H9 (cell line): ENCODE measurements around the gene FNDC3A. TPM values are rescaled to one million over a fixed set of nuclear protein-coding genes. Genes with fewer than 3 reads are reported as not detected.

Experiments
- DNase-seq: peaks from one replicate; pipeline ENCODE4 v3.0.0-alpha.2; 2017
- H2AFZ ChIP-seq: one replicate; pipeline ENCODE4 v1.6.1; 2013; ENCODE audit warnings: mild to moderate bottlenecking, low read length, control low read depth, moderate library complexity
- H2AK5ac ChIP-seq: 2 replicates; pipeline ENCODE4 v1.6.1; 2013; ENCODE audit warnings: low read length, control low read depth, mixed read lengths; ENCODE audit not compliant: insufficient read length
- H2BK120ac ChIP-seq: one replicate; pipeline ENCODE4 v1.6.1; 2013; ENCODE audit warnings: low read depth, mild to moderate bottlenecking, low read length, control low read depth, inconsistent platforms; ENCODE audit not compliant: poor library complexity, severe bottlenecking
- H2BK12ac ChIP-seq: 2 replicates; pipeline ENCODE4 v1.6.1; 2013; ENCODE audit warnings: low read length, control low read depth, mixed read lengths, low read depth; ENCODE audit not compliant: insufficient read length
- H2BK15ac ChIP-seq: 2 replicates; pipeline ENCODE4 v1.6.1; 2013; ENCODE audit warnings: low read depth, low read length, control low read depth
- H2BK20ac ChIP-seq: one replicate; pipeline ENCODE4 v1.6.1; 2013; ENCODE audit warnings: low read depth, mild to moderate bottlenecking, low read length, control low read depth, inconsistent platforms; ENCODE audit not compliant: poor library complexity, severe bottlenecking
- H2BK5ac ChIP-seq: 2 replicates; pipeline ENCODE4 v1.6.1; 2013; ENCODE audit warnings: low read length, control low read depth, mixed read lengths; ENCODE audit not compliant: insufficient read length
- H3K14ac ChIP-seq: 2 replicates; pipeline ENCODE4 v1.6.1; 2013; ENCODE audit warnings: low read length, control low read depth; ENCODE audit not compliant: insufficient read depth
- H3K18ac ChIP-seq: 2 replicates; pipeline ENCODE4 v1.6.1; 2013; ENCODE audit warnings: low read depth, mild to moderate bottlenecking, mixed read lengths, low read length, control low read depth; ENCODE audit not compliant: insufficient read length
- H3K23ac ChIP-seq: 2 replicates; pipeline ENCODE4 v1.6.1; 2013; ENCODE audit warnings: low read length, control low read depth, mixed read lengths, low read depth; ENCODE audit not compliant: insufficient read length
- H3K23me2 ChIP-seq: 2 replicates; pipeline ENCODE4 v1.6.1; 2013; ENCODE audit warnings: low read depth, mild to moderate bottlenecking, mixed read lengths, low read length, control low read depth; ENCODE audit not compliant: insufficient read length, poor library complexity, severe bottlenecking
- H3K27ac ChIP-seq: 2 replicates; pipeline ENCODE4 v1.5.1; 2013; ENCODE audit warnings: low read length, control low read depth, mixed read lengths, low read depth; ENCODE audit not compliant: insufficient read length
- H3K27me3 ChIP-seq: 2 replicates; pipeline ENCODE4 v1.6.1; 2013; ENCODE audit warnings: low read length, control low read depth, inconsistent platforms; ENCODE audit not compliant: insufficient read depth
- H3K4ac ChIP-seq: 2 replicates; pipeline ENCODE4 v1.6.1; 2013; ENCODE audit warnings: low read depth, mild to moderate bottlenecking, control low read depth, inconsistent platforms, low read length, moderate library complexity
- H3K4me1 ChIP-seq: 2 replicates; pipeline ENCODE4 v1.6.1; 2013; ENCODE audit warnings: low read length, control low read depth, inconsistent platforms; ENCODE audit not compliant: insufficient read depth
- H3K4me2 ChIP-seq: 2 replicates; pipeline ENCODE4 v1.6.1; 2013; ENCODE audit warnings: low read length, control low read depth, mixed read lengths; ENCODE audit not compliant: insufficient read length, insufficient read depth
- H3K56ac ChIP-seq: 2 replicates; pipeline ENCODE4 v1.6.1; 2013; ENCODE audit warnings: low read depth, mild to moderate bottlenecking, mixed read lengths, low read length, control low read depth; ENCODE audit not compliant: insufficient read length
- H3K79me1 ChIP-seq: 2 replicates; pipeline ENCODE4 v1.6.1; 2013; ENCODE audit warnings: low read depth, mild to moderate bottlenecking, moderate library complexity, low read length, control low read depth, inconsistent platforms; ENCODE audit not compliant: insufficient read depth, poor library complexity, severe bottlenecking
- H3K79me2 ChIP-seq: 2 replicates; pipeline ENCODE4 v1.6.1; 2013; ENCODE audit warnings: low read length, control low read depth, inconsistent platforms; ENCODE audit not compliant: insufficient read depth
- H3K9ac ChIP-seq: 2 replicates; pipeline ENCODE4 v1.6.1; 2013; ENCODE audit warnings: low read length, control low read depth, mixed read lengths; ENCODE audit not compliant: insufficient read length; ENCODE audit errors: extremely low read depth
- H3K9me3 ChIP-seq: one replicate; pipeline ENCODE4 v1.6.1; 2013; ENCODE audit warnings: low read depth, low read length, inconsistent platforms; ENCODE audit not compliant: control insufficient read depth
- H3T11ph ChIP-seq: one replicate; pipeline ENCODE4 v1.6.1; 2013; ENCODE audit warnings: mild to moderate bottlenecking, low read length, control low read depth, inconsistent platforms
- H4K20me1 ChIP-seq: one replicate; pipeline ENCODE4 v1.6.1; 2013; ENCODE audit not compliant: control insufficient read depth, insufficient read length, insufficient read depth
- H4K5ac ChIP-seq: 2 replicates; pipeline ENCODE4 v1.6.1; 2013; ENCODE audit warnings: low read depth, mild to moderate bottlenecking, mixed read lengths, low read length, control low read depth; ENCODE audit not compliant: insufficient read length
- H4K8ac ChIP-seq: replicated peaks from 2 replicates; pipeline ENCODE4 v1.6.1; 2013; ENCODE audit warnings: low read length, control low read depth, mixed read lengths, low read depth; ENCODE audit not compliant: insufficient read length
- H4K91ac ChIP-seq: 2 replicates; pipeline ENCODE4 v1.6.1; 2013; ENCODE audit warnings: low read depth, mild to moderate bottlenecking, moderate library complexity, mixed read lengths, low read length, control low read depth; ENCODE audit not compliant: insufficient read length
- H3K27ac Mint-ChIP-seq, 3 experiments: 2 replicates in 2 of 3; 3 replicates in 1 of 3; pipeline ENCODE4 v1.8.0; 2020 to 2021; ENCODE audit warnings: mixed read lengths in 3 of 3, mild to moderate bottlenecking in 1 of 3, moderate library complexity in 1 of 3
- H3K27me3 Mint-ChIP-seq: 2 replicates; pipeline ENCODE4 v1.8.0; 2021; ENCODE audit warnings: low read depth, mild to moderate bottlenecking, moderate library complexity, mixed read lengths
- H3K36me3 Mint-ChIP-seq, 3 experiments: 2 replicates in 2 of 3; 3 replicates in 1 of 3; pipeline ENCODE4 v1.8.0; 2020 to 2021; ENCODE audit warnings: low read depth in 3 of 3, mixed read lengths in 3 of 3; ENCODE audit not compliant: insufficient read depth in 1 of 3
- H3K4me1 Mint-ChIP-seq, 2 experiments: 2 replicates each; pipeline ENCODE4 v1.8.0; 2020; ENCODE audit warnings: mixed read lengths in 2 of 2
- H3K4me3 Mint-ChIP-seq, 2 experiments: 2 replicates in 1 of 2; 3 replicates in 1 of 2; pipeline ENCODE4 v1.8.0; 2020 to 2021; ENCODE audit warnings: mild to moderate bottlenecking in 2 of 2, mixed read lengths in 2 of 2, moderate library complexity in 1 of 2
- H3K9me3 Mint-ChIP-seq, 2 experiments: 2 replicates in 1 of 2; 3 replicates in 1 of 2; pipeline ENCODE4 v1.8.0; 2020; ENCODE audit warnings: mild to moderate bottlenecking in 2 of 2, mixed read lengths in 2 of 2, moderate library complexity in 1 of 2
- CTCF ChIP-seq: fragments of 200-600 bp; sonication (generic); conservative IDR thresholded peaks from 3 replicates; pipeline ENCODE4 v1.8.0; 2021; ENCODE audit warnings: antibody characterized with exemption, mild to moderate bottlenecking
- WGBS: extraction: QIAGEN DNeasy Blood & Tissue Kit; methylation state at CpG from one replicate; pipeline ENCODE4 v1.1.7; 2013; ENCODE audit warnings: missing lambda C conversion rate, low lambda C conversion rate, mixed read lengths; ENCODE audit not compliant: insufficient read length; ENCODE audit errors: extremely low coverage; 5-methylcytosine and 5-hydroxymethylcytosine counted together
- total RNA-seq: library from RNA; stranded (reverse); gene quantifications from 2 replicates; pipeline ENCODE4 v1.2.1, GENCODE V29; 2021

Gene FNDC3A
- total RNA-seq, 1 experiment from 2014 or later = 27.4 TPM

GRCh38 chr13:49022472-49023144 lies 46.9 kb downstream of the FNDC3A start:
- no peak overlapping the region for H3K4me3 Mint-ChIP-seq
- no peak for DNase-seq
- no peak overlapping the region for H4K5ac ChIP-seq
- no peak overlapping the region for H3K18ac ChIP-seq
- TF ChIP-seq CTCF = no peak
- H3K27me3 Mint-ChIP-seq = no peaks in the 10 kb centered on the region
- no CpG with 5 or more reads among the region's 2 CpGs for WGBS
- no peak overlapping the region for H3K9ac ChIP-seq
- no peak overlapping the region for H2BK5ac ChIP-seq
- no peak overlapping the region for H3T11ph ChIP-seq
- no peak overlapping the region for H2BK120ac ChIP-seq
- H2AFZ ChIP-seq = no peak overlapping the region
- H4K20me1 ChIP-seq = no peaks in the 10 kb centered on the region
- peaks cover 13 to 18% of the 10 kb centered on the region in 2 experiments for H3K9me3 Mint-ChIP-seq
- H3K27ac ChIP-seq = no peak overlapping the region
- H3K79me2 ChIP-seq = no peaks in the 10 kb centered on the region
- H3K27me3 ChIP-seq = no peaks in the 10 kb centered on the region
- H2BK12ac ChIP-seq = no peak overlapping the region
- H4K8ac ChIP-seq = no peak overlapping the region
- H4K91ac ChIP-seq = no peak overlapping the region
- H2BK20ac ChIP-seq = no peak overlapping the region
- H3K4ac ChIP-seq = no peak overlapping the region
- no peak overlapping the region for H3K27ac Mint-ChIP-seq
- H3K14ac ChIP-seq = no peak overlapping the region
- peaks cover 23 to 39% (median 26%) of the 10 kb centered on the region in 3 experiments for H3K36me3 Mint-ChIP-seq
- H3K4me2 ChIP-seq = no peak overlapping the region
- H3K56ac ChIP-seq = no peak overlapping the region
- no peak overlapping the region for H3K23ac ChIP-seq
- H3K79me1 ChIP-seq = no peaks in the 10 kb centered on the region
- no peaks in the 10 kb centered on the region for H3K23me2 ChIP-seq
- no peak overlapping the region for H2AK5ac ChIP-seq
- H3K4me1 Mint-ChIP-seq = peaks cover 13 to 24% of the 10 kb centered on the region in 2 experiments
- H3K4me1 ChIP-seq = no peaks in the 10 kb centered on the region; the same call in 1 of the 2 replicates
- H2BK15ac ChIP-seq = no peak overlapping the region
- H3K9me3 ChIP-seq = no peaks in the 10 kb centered on the region
